GM10847 (cell line): Measurements from ENCODE around the gene GJB2.

Experiments
- POLR2A ChIP-seq: IDR thresholded peaks from 2 replicates; pipeline ENCODE4 v1.6.1; 2011; ENCODE audit not compliant: insufficient read length; ENCODE audit errors: extremely low read depth

The GJB2 gene

GRCh38 chr13:20192836-20193161, at the start of gene GJB2:
Gene GJB2 (minus strand): TSS chr13:20192938. CDS start chr13:20189581, 3,357 bp downstream.
- TF ChIP-seq POLR2A: no peak

DNA sequence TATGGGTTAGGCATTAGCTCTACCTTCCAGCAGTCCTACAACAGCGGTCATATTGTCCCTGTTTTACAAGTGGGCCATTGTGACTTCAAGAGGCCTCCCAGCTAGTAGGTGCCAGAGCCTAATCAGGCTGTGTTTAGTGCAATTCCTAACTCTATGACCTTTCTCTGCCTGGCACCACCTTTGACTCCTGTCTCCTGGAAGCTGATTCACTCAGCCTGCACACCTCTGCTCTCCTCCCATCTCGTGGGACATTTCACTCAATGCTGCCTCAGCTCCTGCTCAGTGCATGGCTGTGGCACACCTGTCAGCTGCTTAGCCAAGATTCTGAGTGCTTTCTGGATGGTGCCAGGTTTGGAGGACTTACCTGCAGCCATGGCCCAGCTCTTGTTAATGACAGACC, 48.9 kb upstream of the GJB2 start:
- TF ChIP-seq POLR2A: no peak

DNA sequence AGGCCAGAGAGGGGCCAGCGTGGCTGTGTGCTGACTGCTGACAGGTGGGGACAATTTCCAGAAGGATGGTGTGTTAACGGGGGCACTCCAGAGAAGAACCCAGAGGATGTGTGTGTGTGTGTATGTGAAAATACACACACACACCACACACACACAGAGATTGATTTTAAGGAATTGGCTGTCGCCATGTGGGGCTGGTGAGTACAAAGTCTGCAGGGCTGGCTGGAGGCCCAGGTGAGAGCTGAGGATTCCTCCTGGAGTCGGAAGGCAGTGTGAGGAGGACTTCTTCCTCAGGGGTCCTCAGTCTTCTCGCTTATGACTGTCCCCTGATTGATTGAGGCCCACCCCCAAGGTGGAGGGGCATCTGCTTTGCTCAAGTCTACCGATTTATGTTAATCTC, 47.0 kb upstream of the GJB2 start:
- no peak for TF ChIP-seq POLR2A

- TF ChIP-seq POLR2A: no peak
Observed at GRCh38 chr13:20232556-20233277, 40.0 kb upstream of the GJB2 start.

DNA sequence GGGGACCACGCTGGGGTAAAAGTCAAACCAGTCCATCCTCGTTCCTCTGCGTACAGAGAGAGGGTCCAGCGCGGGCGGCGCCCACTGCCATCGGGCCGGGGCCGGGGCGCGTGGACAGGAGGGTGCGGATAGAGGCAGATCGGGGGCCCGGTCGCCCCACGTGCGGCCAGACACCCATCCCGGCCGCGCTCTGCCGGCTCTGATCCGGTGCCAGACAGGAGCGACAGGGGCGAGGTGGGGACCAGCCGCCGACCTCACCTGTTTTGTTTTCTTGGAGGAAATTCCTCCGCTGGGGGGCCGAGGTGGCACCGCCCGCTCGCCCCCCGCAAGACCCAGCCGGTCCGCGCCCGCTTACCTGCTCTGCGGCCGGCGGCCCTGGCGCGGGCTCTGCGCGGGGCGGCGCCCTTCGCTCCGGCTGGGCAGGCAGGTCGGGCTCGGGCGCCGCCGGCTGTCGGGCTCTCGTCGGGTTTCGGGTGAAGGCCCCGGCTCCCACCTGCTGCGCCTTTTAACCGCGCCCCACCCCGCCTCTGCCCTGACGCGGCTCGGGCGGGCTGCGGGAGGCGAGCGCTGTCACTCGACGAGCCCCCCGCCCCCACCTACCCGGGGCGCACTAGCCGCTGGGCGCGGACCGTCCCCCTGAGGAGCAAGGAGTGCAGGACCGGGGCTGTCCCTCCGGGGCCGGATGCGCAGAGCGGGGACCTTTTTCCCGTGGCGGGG, 39.3 kb upstream of the GJB2 start, which contains the start of gene GJB6:
Gene GJB6, minus strand, starts transcription at position 481 of the 717 bp plus-strand sequence. CDS start 8,839 bp downstream, outside the sequence.
- no peak for TF ChIP-seq POLR2A

- no peak for TF ChIP-seq POLR2A
Observed at GRCh38 chr13:20230913-20231838, 38.4 kb upstream of the GJB2 start.

GRCh38 chr13:20227730-20228129, 35.0 kb upstream of the GJB2 start:
- TF ChIP-seq POLR2A: no peak

- no peak for TF ChIP-seq POLR2A
Observed at GRCh38 chr13:20227288-20227687, 34.5 kb upstream of the GJB2 start.

GRCh38 chr13:20222553-20222952, 29.8 kb upstream of the GJB2 start:
- TF ChIP-seq POLR2A: no peak

GRCh38 chr13:20221772-20222171, 29.0 kb upstream of the GJB2 start:
- no peak for TF ChIP-seq POLR2A

- no peak for TF ChIP-seq POLR2A
Observed at GRCh38 chr13:20219577-20219976, 26.8 kb upstream of the GJB2 start.

DNA sequence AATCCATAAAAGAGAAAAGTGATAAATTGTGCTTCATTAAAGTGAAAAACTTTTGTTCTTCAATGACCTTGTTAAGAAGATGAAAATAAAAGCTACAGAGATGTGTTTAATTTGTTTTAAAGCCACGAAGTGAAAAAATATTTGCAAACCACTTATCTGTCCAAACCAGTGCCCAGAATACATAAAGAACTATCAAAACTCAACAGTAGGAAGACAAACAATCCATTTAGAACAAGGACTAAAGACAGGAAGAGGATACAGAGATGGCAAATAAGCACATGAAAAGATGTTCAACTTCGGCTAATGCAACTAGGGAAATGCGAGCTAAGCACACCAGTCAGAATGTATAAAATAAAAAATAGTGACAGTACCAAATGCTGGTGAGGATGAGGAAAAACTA, 24.4 kb upstream of the GJB2 start:
- TF ChIP-seq POLR2A: no peak

- TF ChIP-seq POLR2A: no peak
Observed at GRCh38 chr13:20209948-20210347, 17.2 kb upstream of the GJB2 start.

GRCh38 chr13:20206698-20207235, 14.0 kb upstream of the GJB2 start:
- TF ChIP-seq POLR2A: no peak

DNA sequence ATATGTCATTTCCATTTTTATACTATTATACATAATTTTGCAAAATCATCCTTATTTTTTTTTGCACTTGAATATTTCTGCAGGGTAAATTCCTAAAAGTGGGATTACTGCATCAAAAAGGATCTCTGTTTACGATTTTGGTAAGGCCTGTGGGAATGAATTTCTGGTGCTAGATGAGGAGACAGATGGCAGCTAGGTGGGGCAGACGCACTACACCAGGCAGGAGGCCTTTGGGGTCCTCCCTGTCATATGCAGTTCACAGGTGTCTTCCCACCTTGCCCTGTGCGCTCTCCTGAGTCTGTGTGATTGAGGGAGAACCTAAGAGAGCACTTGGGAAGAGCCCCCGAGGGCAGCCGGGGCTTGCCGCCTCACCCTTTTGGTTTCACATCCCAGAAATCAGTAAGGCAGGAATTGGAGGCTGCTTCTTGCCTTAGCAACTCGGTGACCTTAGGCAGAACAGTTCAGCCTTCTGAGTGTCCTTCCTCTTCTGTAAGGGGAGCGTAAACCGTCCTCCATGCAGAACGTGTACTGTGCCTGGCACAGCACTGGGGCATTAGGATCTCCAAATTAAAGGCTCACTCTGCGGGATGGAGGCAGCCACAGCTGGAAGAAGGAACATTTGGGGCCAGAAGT, 13.4 kb upstream of the GJB2 start:
- no peak for TF ChIP-seq POLR2A

GRCh38 chr13:20198781-20199180, 6.0 kb upstream of the GJB2 start:
- no peak for TF ChIP-seq POLR2A
